ENCODE measurements around the gene FATE1.

The FATE1 gene

GRCh38 chrX:151704041-151704663 is 11.7 kb upstream of the FATE1 start:
- no peak for DNase-seq (ENCODE audit: low read depth)

GRCh38 chrX:151708821-151709220 is 7.0 kb upstream of the FATE1 start:
- DNase-seq (ENCODE audit: low read depth), result no peak

- DNase-seq (ENCODE audit: low read depth), result no peak
These were observed 5.4 kb upstream of the FATE1 start for GRCh38 chrX:151710457-151710856.

GRCh38 chrX:151711154-151711553 is 4.7 kb upstream of the FATE1 start:
- DNase-seq (ENCODE audit: low read depth), result no peak

- DNase-seq (ENCODE audit: low read depth), result no peak
These were observed 4.0 kb upstream of the FATE1 start for GRCh38 chrX:151711787-151712186.

- DNase-seq (ENCODE audit: low read depth), result no peak
These were observed 3.6 kb upstream of the FATE1 start for GRCh38 chrX:151712253-151712652.

GRCh38 chrX:151713849-151714248 is 2.0 kb upstream of the FATE1 start:
- DNase-seq (ENCODE audit: low read depth), result no peak

- no peak for DNase-seq (ENCODE audit: low read depth)
These were observed 1.5 kb upstream of the FATE1 start for GRCh38 chrX:151714362-151714761.

GRCh38 chrX:151722241-151722846 is 6.5 kb downstream of the FATE1 start:
- DNase-seq (ENCODE audit: low read depth), result no peak

- DNase-seq (ENCODE audit: low read depth), result no peak
These were observed 7.4 kb downstream of the FATE1 start for GRCh38 chrX:151723156-151723760.

- DNase-seq (ENCODE audit: low read depth), result no peak
These were observed 8.9 kb downstream of the FATE1 start for GRCh38 chrX:151724563-151725337.

GRCh38 chrX:151725338-151725614 is 9.4 kb downstream of the FATE1 start:
- DNase-seq (ENCODE audit: low read depth), result no peak

GRCh38 chrX:151726751-151727150 is 10.9 kb downstream of the FATE1 start:
- no peak for DNase-seq (ENCODE audit: low read depth)

GRCh38 chrX:151727346-151727745 is 11.5 kb downstream of the FATE1 start:
- DNase-seq (ENCODE audit: low read depth), result no peak

- no peak for DNase-seq (ENCODE audit: low read depth)
These were observed 13.4 kb downstream of the FATE1 start for GRCh38 chrX:151729056-151729725.

- DNase-seq (ENCODE audit: low read depth), result no peak
These were observed 18.6 kb downstream of the FATE1 start, which contains the start of gene CNGA2 for GRCh38 chrX:151734446-151734845. CNGA2 (plus strand) TSS chrX:151734746; CDS start chrX:151738484, 3,738 bp downstream.

GRCh38 chrX:151735219-151735618 is 19.4 kb downstream of the FATE1 start:
- DNase-seq (ENCODE audit: low read depth), result no peak

- DNase-seq (ENCODE audit: low read depth), result no peak
These were observed 20.9 kb downstream of the FATE1 start for GRCh38 chrX:151736685-151737084.

- no peak for DNase-seq (ENCODE audit: low read depth)
These were observed 21.7 kb downstream of the FATE1 start for GRCh38 chrX:151737494-151737893.

GRCh38 chrX:151738751-151739150 is 22.9 kb downstream of the FATE1 start:
- no peak for DNase-seq (ENCODE audit: low read depth)

GRCh38 chrX:151741606-151742005 is 25.8 kb downstream of the FATE1 start:
- no peak for DNase-seq (ENCODE audit: low read depth)

- DNase-seq (ENCODE audit: low read depth), result no peak
These were observed 26.5 kb downstream of the FATE1 start for GRCh38 chrX:151742311-151742710.

Data from T-helper 22 cell (primary cell).